Measurements from ENCODE around the gene PSG5. TPM values are rescaled to one million over a fixed set of nuclear protein-coding genes. Genes with fewer than 3 reads are reported as not detected.
"Not testable (repeated sequence)": the region's sequence is repeated elsewhere in the genome, so short reads cannot be mapped to it uniquely, and the experiment has no call there.

The PSG5 gene
- polyA plus RNA-seq, 3 donors = not detected

DNA sequence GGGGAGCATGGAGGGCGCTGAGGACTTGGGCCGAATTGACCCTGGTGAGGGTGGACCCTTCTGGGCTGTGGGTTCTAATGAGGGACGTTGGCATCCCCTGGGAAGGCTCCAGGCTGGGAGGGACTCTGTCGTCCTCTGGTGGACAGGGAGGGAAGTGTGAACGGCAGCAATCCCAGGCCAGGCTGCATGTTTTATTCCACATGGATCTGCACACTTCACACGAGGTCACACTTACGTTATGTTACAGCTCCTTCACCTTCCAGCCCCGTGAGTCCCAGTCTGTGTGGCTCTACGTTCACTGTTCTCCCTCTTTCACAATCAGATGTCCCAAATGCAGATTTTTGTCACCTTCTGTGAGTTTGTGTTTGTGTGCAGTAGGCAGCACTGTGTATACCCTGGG is 1.8 kb upstream of the PSG5 start:
- not testable (repeated sequence) for DNase-seq

DNA sequence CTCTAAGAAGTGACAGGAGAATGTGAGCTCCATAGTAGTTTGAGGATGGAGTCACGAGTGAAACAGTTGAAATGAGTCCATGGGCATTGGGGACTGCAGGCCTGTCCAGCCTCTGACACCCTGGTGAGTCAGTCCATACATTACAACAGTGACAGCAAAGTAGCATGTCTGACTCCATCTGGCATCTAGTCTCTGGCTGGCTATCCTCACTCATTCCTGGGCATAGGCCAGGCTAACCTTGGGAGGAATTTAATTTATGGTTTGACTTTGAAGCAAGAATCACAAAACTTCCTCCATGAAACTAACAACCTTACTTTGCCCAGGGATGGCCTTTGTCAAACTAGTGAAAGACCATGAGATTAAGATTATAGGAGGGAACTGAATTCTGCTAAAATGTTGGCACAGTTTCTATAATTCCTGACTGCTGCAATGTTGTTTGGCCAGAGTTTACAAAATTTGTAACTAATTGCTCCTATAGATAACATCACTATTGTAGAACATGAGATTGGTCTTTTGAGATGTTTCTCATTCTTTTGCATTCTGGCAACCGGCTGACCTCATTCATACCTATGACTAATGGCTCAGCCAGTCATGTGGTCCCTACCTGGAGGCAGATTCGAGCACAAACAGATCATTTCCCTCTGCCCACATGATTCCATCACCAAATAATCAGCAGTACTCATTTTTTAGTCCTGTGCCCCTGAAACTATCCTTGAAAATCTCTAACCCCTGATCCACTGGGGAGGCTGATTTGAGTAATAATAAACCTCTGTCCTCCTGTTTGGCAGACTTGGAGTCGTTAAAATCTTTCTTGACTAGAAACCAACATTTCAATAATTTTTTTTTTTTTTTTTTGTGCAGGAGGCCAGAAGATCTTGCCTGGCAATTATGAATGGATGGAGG is 4.2 kb downstream of the PSG5 start:
- not testable (repeated sequence) for DNase-seq

DNA sequence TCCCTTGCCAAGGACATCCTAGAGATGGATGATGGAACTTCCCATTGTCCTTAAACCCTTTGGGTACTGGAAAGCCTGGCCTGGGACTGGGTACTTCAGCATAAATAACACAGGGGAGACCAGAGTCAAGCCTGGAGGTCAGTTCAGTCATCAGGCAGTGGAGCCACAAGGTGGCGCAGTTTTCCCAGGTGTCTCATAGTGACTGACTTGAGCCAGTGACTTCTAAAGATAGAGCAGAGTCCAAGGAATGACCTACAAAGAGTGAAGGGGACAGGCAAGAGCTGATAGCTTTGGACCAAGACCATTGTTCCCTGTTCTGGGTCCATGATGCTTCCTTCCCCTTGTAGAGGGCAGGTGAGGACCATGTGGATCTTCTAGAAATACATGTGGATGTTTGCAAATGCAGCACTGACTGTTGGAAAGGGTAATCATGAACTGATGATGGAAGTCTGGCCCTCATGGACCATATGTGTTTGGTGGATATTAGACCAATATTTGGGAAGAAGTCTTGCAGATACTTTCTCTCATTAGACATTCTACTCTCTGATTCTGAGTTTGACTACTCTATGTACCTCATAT is 6.7 kb downstream of the PSG5 start:
- DNase-seq = not testable (repeated sequence)

DNA sequence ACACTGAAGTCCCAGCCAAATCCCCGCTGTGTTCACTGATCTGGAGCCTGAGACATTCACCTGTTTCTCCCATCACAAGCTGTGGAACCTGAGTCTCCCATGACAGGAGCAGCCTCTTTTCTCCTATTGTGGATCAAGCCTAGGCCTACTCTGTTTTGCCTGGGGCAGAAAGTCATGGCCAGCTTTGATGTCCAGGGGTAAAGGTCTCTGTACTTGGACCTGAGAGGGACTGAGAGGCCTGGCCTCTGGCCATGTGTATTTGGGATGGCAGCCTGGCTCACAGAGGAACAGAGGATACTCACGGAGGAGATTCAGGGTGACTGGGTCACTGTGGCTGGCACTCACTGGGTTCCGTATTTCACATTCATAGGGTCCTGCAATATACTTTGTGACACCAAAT is 7.8 kb downstream of the PSG5 start:
- DNase-seq = not testable (repeated sequence)

DNA sequence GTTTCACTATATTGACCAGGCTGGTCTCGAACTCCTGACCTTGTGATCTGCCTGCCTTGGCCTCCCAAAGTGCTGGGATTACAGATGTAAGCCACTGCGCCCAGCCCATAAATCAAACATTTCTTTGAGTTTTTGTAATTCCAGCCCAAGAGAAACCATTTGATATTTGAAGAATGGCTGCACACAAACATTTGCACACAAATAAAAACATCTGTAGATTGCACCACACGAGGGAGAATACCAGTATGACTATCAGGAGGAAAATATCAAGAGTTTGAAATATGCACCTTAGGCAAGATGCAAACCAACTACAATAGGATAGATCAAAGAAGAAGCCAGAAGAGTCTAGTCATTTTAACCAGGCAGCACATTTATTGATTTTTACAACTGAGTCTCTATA is 20.4 kb downstream of the PSG5 start:
- not testable (repeated sequence) for DNase-seq

DNA sequence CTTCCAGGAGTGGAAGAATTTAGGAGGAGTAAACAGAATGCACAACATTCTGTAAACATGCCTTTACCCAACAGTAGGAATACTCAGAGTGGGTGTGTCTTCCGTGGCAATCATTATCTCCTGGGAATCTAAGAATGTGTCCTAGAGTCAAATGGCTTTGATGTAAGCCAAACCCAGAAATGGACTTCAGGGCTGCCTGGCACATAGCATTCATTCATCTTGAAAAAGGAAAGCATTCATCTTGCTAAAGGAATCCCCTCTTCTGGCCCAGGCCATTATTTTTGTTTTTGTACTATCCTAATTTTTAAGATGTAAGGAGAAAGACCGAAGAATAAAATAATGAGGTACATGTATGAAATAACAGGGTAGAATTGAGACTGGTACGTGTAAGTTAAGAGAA is 23.2 kb downstream of the PSG5 start:
- DNase-seq = not testable (repeated sequence)

DNA sequence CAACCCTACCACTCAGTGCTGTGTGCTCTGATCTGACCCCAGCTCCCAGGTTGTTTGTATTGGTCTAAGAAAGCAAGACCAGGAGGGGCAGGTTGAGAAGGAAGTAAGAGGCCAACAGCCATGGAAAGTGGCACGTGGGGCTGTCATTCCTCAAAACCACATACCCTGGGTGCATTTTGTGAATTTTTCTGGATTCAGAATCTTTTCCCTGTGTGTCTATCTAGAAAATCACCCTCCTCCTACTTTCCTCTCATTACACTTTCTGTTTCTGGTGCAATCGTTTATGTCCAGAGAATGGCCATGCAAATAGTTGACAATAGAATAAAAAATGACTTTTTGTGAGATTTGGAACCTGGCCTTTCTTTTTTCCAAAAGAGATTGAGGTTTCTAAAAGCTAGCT is 24.1 kb downstream of the PSG5 start:
- not testable (repeated sequence) for DNase-seq

DNA sequence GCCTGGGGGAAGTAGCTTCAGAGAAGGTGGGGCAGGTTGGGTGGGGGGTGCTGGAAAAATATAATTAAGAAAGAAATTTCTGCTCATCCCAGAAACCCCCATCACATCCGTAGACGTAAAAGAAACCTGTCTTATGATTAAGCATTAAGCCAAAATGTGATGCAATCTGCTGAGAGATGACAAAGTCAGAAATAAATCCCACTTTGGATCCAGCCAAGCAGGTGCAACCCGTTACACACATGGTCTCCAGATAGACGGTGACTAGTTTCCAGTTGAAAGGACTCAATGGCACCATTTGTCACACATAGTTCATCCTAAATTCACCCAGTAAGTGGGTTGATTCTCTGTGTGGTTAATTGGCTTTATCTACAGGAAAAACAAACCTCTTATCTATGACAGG is 34.1 kb downstream of the PSG5 start:
- DNase-seq = no peak

DNA sequence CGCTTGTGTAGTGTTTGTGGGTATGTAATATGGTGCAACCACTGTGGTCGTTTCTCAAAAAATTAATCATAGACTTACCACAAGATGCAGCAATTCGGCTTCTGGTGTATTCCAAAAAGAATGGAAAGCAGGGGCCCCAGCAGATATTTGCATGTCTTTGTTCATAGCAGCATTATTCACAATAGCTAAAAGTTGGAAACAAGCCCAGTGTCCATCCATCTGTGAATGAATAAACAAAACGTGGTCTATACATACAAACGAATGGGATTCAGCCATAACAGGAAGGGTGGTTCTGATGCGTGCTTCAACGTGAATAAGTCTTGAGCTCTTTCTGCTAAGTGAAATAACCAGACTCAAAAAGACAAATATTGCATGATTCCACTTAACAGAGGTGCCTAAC is 36.5 kb downstream of the PSG5 start:
- DNase-seq = not testable (repeated sequence)

DNA sequence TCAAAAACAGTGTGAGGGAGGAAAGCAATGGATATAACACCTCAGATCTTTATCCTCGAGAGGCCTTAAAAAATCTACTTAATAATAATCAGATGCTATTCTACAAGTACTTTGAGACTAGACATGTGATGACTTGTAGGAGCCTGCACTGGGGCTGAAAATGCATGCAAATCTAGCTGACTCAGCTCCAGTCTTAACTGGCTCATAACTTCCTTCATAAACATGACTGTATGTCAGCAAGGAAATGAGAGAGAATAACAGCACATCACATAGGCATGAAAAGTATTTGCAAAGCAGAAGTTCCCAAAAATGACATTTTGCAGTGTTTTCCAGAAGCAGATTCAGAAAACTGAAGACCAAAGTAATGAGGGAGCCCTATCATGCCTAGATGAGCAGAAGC is 38.1 kb downstream of the PSG5 start:
- DNase-seq = no peak

DNA sequence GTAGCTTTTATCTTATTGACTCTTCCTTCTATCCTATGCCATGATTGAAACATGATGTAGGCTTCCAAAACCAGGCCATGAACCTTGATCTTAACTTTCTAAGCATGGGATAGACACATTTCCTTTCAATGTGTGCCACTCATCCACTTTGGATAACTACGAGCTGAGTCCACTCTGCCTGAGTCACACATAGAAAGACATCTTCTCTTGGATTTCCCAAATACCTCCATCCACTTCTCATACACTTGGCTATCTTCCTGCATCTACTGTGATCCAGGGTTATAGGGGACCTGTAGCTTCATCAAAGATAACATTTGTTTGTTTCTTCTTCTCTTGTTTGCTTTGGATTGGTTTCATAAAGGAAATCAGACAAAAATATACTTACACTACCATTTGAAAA is 44.6 kb downstream of the PSG5 start:
- not testable (repeated sequence) for DNase-seq

DNA sequence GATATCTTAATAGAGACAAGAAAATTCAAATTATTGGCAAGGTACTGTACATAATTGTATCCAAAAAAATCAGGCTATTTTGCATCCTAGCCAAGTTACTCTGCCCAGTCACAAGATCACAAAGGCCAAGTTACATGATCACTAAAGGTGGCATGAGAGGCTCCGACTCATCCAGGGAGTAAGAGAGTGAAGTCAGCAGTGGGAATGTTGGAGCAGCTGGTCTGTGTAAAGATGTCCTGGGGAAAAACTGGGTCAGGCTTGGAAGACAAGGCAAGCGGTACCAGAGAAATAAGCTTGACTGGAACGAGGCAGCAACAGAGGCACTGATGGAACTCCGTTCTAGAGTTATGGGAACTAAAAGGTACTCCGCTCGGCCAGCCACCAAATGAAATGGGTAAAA is 53.6 kb downstream of the PSG5 start:
- DNase-seq = no peak

DNA sequence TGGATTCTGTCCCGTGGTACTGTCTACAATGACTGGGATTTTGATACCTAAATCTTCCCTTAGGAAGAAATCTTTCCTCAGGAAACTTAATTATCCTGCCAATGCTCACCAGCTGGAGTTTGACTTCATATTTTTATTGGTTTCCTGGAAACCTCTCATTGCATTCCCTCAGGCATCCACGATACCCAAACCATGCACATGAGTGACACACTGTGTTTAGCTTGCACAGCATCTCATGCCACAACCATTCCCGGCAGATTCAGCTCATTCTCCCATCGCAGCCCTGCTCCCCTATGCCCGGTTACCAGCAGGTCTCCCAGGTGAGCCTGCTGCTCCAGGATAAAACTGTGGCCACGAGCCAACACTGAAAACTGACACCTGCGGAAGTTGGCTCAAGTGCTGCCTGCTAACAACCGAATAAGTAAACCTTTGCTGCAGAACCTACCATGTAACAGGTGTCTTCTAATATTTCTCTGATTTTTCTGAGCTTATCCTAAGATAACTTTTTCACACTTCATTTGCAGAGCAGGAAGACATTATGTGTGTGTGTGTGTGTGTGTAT is 55.0 kb downstream of the PSG5 start:
- not testable (repeated sequence) for DNase-seq

DNA sequence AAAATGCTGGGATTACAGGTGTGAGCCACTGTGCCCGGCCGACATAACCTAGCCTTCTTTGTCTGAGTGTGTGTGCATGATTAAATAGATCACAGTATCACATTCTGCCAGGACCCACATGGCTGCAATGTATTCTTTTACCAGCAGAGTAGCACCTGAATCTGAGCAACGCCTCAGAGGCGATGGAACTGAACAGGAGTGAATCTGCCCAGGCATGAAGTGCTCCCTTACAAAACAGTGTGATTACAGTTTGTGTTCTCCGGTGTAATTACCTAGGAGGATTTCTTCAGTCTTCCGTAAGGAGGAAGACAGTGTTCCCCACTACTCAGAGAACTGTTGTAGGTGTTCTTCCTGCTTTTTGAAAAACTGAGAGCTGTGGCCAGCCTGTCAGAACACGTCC is 57.1 kb downstream of the PSG5 start:
- DNase-seq = not testable (repeated sequence)

DNA sequence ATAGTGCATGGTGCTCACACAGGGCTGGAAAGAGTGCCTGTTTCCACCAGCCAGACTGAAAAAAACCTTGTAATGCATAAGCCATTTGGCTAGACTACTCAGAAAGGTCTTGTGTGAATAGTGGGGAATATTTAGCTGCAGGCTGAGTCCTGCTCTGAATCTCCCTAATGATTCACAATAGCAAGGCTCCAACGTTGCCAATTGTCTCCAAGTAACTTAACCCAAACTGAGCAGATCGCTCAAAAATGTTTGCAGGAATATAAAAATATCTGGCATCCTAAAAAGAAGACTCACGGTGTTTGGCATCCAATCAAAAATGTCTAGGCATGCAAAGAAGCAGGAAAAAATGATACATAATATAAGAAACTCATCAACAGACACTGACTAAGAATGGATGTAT is 59.0 kb downstream of the PSG5 start:
- DNase-seq = not testable (repeated sequence)

DNA sequence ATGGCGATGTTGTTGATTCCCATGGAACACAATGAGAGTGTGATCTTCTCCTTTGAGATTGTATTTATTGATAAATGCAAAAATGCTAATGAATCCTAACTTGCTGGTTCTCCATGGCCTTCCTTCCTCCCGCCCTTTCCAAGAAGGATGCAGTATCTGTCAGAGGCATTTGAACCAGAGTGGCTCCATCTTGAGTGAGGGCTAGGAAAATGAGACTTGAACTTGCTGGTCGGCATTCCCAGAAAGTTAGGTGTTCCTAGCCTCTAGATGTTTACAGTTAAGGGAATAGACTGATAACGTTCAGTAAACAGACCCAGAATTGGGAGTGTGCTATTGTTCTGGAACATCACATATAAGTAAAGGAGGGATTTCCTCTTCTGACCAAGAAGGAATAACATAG is 59.6 kb downstream of the PSG5 start:
- DNase-seq = no peak

DNA sequence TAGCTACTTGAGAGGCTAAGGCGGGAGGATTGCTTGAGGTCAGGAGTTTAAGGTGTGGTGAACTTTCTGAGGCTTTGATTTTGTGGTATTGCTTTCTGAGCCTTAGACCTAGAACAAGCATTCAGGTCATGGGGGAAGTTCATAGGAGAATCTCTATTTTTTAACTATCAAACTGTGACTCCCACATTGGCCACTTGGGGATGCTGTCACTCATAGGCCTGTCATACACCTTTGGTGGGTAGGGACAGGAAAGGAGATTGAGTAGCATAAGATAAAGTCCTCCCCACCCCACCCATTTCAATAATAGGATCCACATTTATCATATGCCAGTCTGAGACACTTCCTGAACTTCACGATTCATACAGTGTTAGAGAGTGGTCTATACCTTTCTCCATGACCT is 62.0 kb downstream of the PSG5 start:
- DNase-seq = no peak

DNA sequence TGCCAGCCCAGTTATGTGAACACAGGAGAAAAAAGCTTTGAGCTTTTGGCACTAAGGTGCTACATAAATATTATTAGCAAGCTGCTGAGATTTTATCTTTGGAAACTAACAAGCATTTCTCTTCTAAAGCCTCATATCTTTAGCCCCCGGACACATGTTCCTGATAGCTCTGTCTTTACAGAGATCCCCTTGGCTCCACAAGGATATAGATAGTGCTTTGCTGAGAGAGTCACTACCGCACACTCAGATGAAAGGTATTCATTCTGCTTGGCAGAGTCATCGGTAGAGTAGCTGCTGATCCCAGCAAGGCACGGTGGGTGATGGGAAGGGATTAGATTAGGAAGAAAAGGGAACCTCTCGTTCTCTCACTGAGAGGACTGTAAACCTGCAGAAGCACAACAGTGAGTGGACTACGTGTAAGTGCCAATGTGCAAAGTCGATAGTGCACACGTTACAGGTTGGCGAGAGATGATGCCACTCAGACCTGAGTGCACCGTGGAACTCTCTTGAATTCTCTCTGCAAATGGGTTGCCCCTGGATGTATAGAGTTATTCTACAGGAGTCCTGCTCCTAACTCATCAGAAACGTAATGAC is 65.8 kb downstream of the PSG5 start:
- not testable (repeated sequence) for DNase-seq

DNA sequence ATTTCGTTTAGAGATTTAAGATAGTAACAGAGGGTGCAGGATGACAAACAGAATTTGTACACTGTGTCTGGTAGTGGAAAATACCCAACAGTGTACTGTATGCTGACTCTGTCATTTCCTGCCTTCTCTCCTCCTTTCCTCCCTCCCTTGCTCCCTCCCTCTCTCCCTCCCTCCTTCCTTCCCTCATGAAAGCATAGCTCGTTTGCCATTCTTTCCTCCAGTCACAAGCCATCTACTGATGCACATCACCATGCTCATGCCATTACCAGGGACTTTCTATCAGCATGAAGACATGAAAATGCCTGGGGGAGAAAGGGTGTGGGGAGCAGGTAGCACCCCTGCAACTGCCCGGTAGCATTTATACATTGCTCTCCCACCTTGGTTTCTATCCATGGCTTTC is 66.8 kb downstream of the PSG5 start:
- not testable (repeated sequence) for DNase-seq

Data from renal pelvis (tissue), 4 donors.